ENCODE data around the gene PCSK1.
"Not testable (repeated sequence)": the region's sequence is repeated elsewhere in the genome, so short reads cannot be mapped to it uniquely, and the experiment has no call there.

The PCSK1 gene

GRCh38 chr5:96367337-96367736 lies 65.7 kb downstream of the PCSK1 start:
- DNase-seq = not testable (repeated sequence)

DNA sequence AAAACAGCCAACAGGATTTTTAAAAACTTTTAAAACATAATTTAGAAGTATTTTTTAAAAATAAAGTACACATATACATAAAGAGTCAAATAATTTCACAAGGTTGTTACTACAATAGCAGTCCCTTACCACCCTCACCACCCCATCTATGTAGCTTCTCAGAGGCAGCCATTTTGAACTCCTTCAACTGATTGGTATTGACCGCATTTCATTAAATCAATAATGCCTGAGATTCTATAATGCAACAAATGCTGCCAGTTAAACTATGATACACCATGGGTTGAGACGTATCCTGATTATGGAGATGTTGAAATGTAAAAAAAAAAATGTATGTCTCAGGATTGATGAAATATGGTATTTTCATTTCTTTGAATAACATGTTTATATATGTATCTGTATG lies 78.8 kb downstream of the PCSK1 start:
- no peak for DNase-seq

DNA sequence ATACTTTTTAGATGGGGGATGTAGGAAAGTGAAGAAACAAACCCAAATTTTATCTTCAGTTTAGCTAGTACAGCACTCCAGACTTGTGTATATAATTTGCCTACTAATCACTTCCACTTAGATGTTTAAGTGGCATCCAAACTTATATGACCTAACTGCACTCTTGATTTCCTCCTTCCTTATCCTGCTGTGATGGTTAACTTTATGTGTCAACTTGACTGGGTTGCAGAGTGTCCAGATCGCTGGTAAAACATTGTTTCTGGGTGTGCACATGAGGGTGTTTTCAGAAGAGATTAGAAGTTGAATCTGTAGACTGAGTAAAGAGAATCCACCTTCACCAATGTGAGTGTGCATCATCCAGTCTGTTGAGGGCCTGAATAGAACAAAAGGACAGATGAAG lies 79.8 kb downstream of the PCSK1 start:
- DNase-seq = no peak

GRCh38 chr5:96350678-96351077 lies 82.4 kb downstream of the PCSK1 start:
- no peak for DNase-seq

- no peak for DNase-seq
Measured at GRCh38 chr5:96348536-96348935, 84.5 kb downstream of the PCSK1 start.

DNA sequence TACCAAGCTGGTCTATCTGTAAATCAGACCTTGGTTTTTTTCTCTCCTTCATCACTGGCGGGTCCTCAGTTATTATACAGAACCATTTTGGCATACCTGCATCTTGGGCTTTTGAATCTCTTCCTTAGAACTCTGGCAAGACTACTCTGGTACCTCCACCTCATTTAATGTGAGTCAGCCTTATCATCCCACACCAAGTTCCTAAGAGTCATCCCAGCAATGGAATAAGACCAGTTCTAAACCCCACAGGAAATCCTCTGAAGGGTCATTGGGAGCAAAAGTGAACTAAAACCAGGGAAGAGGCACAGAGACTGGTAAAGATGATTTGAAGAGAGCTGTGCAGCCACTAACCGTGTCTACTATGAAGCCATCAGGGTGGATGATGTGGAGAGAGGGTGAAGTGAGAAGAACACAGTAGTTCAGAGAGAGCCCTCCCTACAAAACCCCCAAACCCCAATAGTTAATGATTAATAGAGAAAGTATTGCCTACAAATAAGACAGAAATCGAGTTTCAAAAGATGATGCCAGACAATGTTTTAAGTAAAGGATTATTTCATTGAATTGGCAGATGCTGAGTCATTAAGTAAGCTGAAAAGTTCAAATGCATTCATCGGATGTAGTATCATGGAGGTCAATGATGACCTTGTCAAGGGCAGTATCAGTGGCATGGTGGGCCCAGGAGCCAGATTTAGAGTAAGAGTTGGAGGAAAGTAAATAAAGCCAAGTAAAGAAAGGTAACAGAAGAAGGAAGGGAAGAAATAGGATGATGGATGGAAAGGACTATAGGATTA lies 85.4 kb downstream of the PCSK1 start:
- no peak for DNase-seq

GRCh38 chr5:96344678-96345577 lies 88.1 kb downstream of the PCSK1 start:
- peak; percentile 73 for DNase-seq

DNA sequence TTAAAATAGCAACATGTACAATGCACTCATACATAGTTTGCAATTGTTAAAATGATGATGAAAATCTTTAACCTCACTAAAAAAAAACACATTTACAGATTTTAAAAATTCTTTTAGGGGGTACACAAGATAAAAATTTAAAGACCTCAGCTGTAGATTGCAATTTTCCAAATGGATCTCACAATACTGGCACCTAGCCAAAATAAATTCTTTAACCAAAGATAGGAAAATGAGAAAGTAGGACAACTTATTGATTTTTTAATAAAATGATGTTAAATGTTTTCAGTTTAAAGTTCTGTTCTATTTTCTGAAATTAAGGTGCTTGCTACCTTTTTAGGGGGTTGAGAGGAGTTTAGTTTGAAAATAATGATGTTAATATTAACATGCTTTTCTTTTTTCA lies 90.0 kb downstream of the PCSK1 start:
- no peak for DNase-seq

- no peak for DNase-seq
Measured at GRCh38 chr5:96342581-96342980, 90.5 kb downstream of the PCSK1 start.

All from fibroblast of skin of right biceps (primary cell).